G401 (cell line): Measurements from ENCODE around the gene VEZF1. TPM values are rescaled to one million over a fixed set of nuclear protein-coding genes. Genes with fewer than 3 reads are reported as not detected.
"Not testable (repeated sequence)": the region's sequence is repeated elsewhere in the genome, so short reads cannot be mapped to it uniquely, and the experiment has no call there.

Source experiments
- DNase-seq: peaks from one replicate; pipeline ENCODE4 v3.0.0-alpha.2; 2015; ENCODE audit warnings: low spot score
- in situ Hi-C: cut with HindIII; loops from 2 replicates; pipeline ENCODE4 v1.10.0; 2016; ENCODE audit warnings: low sequenced_read_pairs, mixed read lengths
- total RNA-seq: library from RNA; depleted of rRNA; stranded (reverse); fragments of >200 nt; shearing (Covaris generic); gene quantifications from 2 replicates; pipeline ENCODE4 v1.2.3, GENCODE V29; 2014

The VEZF1 gene
- total RNA-seq, 1 experiment from 2014 or later: 22.7 TPM

GRCh38 chr17:57982452-57983170 lies 5.4 kb downstream of the VEZF1 start:
- DNase-seq: no peak
- in situ Hi-C loops: no loop called here

GRCh38 chr17:57980522-57980921 lies 7.5 kb downstream of the VEZF1 start:
- in situ Hi-C loops: no loop called here
- DNase-seq: no peak

- in situ Hi-C loops: no loop called here
- DNase-seq: no peak
Measured at GRCh38 chr17:57979076-57979475, 9.0 kb downstream of the VEZF1 start.

GRCh38 chr17:57976594-57976993 lies 11.5 kb downstream of the VEZF1 start:
- in situ Hi-C loops: no loop called here

GRCh38 chr17:57975044-57975443 lies 13.0 kb downstream of the VEZF1 start:
- in situ Hi-C loops: no loop called here
- DNase-seq: no peak

More at GRCh38 chr17:57976594-57976993, 11.5 kb downstream of the VEZF1 start:
- no peak for DNase-seq

GRCh38 chr17:57974053-57974824 lies 13.8 kb downstream of the VEZF1 start:
- in situ Hi-C loops, DNase-seq: not testable (repeated sequence)

GRCh38 chr17:57972151-57972550 lies 15.9 kb downstream of the VEZF1 start:
- in situ Hi-C loops: no loop called here
- no peak for DNase-seq

GRCh38 chr17:57971572-57971971 lies 16.5 kb downstream of the VEZF1 start:
- in situ Hi-C loops: no loop called here
- DNase-seq: no peak

- in situ Hi-C loops: no loop called here
- DNase-seq: no peak
Measured at GRCh38 chr17:57970710-57971109, 17.3 kb downstream of the VEZF1 start.

GRCh38 chr17:57968456-57968855 lies 19.6 kb downstream of the VEZF1 start:
- in situ Hi-C loops: no loop called here
- DNase-seq: no peak

- in situ Hi-C loops: no loop called here
- no peak for DNase-seq
Measured at GRCh38 chr17:57966875-57967274, 21.2 kb downstream of the VEZF1 start.

GRCh38 chr17:57966246-57966645 lies 21.8 kb downstream of the VEZF1 start:
- no peak for DNase-seq
- in situ Hi-C loops: no loop called here

GRCh38 chr17:57965521-57966160 lies 22.4 kb downstream of the VEZF1 start:
- in situ Hi-C loops: no loop called here
- no peak for DNase-seq

- in situ Hi-C loops: no loop called here
Measured at GRCh38 chr17:57963149-57963511, 24.9 kb downstream of the VEZF1 start.

GRCh38 chr17:57962279-57963148 lies 25.5 kb downstream of the VEZF1 start:
- DNase-seq: no peak
- in situ Hi-C loops: no loop called here

More at GRCh38 chr17:57963149-57963511, 24.9 kb downstream of the VEZF1 start:
- DNase-seq: no peak

- no peak for DNase-seq
- in situ Hi-C loops: no loop called here
Measured at GRCh38 chr17:57959929-57960328, 28.1 kb downstream of the VEZF1 start.

GRCh38 chr17:57958391-57958790 lies 29.7 kb downstream of the VEZF1 start:
- DNase-seq, in situ Hi-C loops: not testable (repeated sequence)

- DNase-seq: no peak
- in situ Hi-C loops: no loop called here
Measured at GRCh38 chr17:57957886-57958285, 30.2 kb downstream of the VEZF1 start.

- in situ Hi-C loops: no loop called here
- DNase-seq: no peak
Measured at GRCh38 chr17:57957120-57957850, 30.8 kb downstream of the VEZF1 start.
